ENCODE results near the gene PHKB.

Gene PHKB

GRCh38 chr16:47700857-47701587 is 239.9 kb downstream of the PHKB start:
- no peak for DNase-seq

- no peak for DNase-seq
Observed at GRCh38 chr16:47705266-47705665, 244.1 kb downstream of the PHKB start.

GRCh38 chr16:47711809-47712208 is 250.7 kb downstream of the PHKB start:
- DNase-seq, result no peak

- DNase-seq, result no peak
Observed at GRCh38 chr16:47712276-47713224, 251.4 kb downstream of the PHKB start.

GRCh38 chr16:47713225-47713595 is 252.1 kb downstream of the PHKB start:
- DNase-seq, result no peak

GRCh38 chr16:47715442-47716083 is 254.4 kb downstream of the PHKB start:
- no peak for DNase-seq

GRCh38 chr16:47716571-47716970 is 255.4 kb downstream of the PHKB start:
- no peak for DNase-seq

GRCh38 chr16:47719713-47720112 is 258.6 kb downstream of the PHKB start:
- no peak for DNase-seq

GRCh38 chr16:47721006-47721637 is 260.0 kb downstream of the PHKB start:
- no peak for DNase-seq

GRCh38 chr16:47722046-47722445 is 260.9 kb downstream of the PHKB start:
- DNase-seq, result no peak

GRCh38 chr16:47724115-47724785 is 263.1 kb downstream of the PHKB start:
- no peak for DNase-seq

GRCh38 chr16:47725188-47725695 is 264.1 kb downstream of the PHKB start:
- no peak for DNase-seq

GRCh38 chr16:47726031-47726675 is 265.0 kb downstream of the PHKB start:
- DNase-seq, result no peak

GRCh38 chr16:47727131-47727530 is 266.0 kb downstream of the PHKB start:
- DNase-seq, result no peak

- DNase-seq, result no peak
Observed at GRCh38 chr16:47728205-47728604, 267.1 kb downstream of the PHKB start.

- DNase-seq, result no peak
Observed at GRCh38 chr16:47729701-47730100, 268.6 kb downstream of the PHKB start.

- DNase-seq, result no peak
Observed at GRCh38 chr16:47731252-47731651, 270.1 kb downstream of the PHKB start.

- DNase-seq, result no peak
Observed at GRCh38 chr16:47732122-47732521, 271.0 kb downstream of the PHKB start.

GRCh38 chr16:47732523-47733111 is 271.5 kb downstream of the PHKB start:
- no peak for DNase-seq

GRCh38 chr16:47734081-47734857 is 273.1 kb downstream of the PHKB start:
- no peak for DNase-seq
